NCI-H748 (cell line): Measurements from ENCODE around the gene FGF4.

Source experiments
- DNase-seq: peaks from one replicate; lab custom pipeline; 2025; ENCODE audit not compliant: unreplicated experiment; lab: John Stamatoyannopoulos, UW

The FGF4 gene

DNA sequence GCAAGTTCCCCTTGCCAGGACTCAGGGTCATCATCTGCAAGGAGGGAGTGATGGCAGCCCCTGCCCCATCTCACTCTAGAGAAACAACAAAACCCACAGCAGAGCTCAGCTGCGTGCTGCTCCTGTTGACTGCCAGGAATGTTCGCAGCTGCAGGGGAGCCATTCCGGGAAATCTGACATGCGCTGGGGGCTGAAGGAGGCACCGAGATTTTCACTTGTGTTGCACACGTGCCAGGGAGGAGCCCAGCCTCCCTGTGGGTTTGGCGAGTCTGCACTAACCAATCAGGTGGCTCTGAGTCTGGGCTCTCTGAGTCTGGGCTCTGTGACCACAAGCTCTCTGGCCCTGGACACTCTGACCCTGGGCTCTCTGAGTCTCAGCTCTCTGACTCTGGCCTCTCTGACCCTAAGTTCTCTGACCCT is 33.5 kb upstream of the FGF4 start:
- no peak for DNase-seq

DNA sequence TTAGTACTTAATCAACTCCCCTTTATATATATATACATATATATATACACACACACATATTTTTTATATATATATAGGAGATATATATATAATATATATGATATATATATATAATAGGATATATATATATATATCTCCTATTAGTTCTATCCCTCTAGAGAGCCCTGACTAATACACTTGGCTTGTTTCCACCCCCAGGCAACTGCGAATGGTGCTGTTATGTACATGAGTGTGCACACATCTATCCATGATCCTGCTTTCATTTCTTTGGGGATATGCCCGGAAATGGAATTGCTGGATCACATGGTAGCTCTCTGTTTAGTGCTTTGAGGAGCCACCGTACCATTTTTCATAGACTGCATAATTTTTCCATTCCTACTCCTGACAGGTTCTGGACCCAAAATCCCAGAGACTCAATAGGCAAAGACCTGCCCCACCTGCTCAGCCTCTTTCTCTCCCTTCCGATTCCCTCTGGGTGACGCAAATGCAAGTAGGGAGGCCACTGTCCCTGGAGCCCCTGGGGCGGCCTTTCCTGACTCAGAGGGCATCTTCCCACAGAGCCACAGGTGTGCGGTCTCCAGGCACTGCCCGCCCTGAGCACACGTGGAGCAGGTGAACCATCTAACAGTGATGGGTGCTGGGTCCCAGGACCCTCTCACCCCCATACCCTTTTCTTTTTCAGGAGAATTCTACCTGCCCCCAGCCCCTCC is 32.1 kb upstream of the FGF4 start:
- DNase-seq, result no peak

DNA sequence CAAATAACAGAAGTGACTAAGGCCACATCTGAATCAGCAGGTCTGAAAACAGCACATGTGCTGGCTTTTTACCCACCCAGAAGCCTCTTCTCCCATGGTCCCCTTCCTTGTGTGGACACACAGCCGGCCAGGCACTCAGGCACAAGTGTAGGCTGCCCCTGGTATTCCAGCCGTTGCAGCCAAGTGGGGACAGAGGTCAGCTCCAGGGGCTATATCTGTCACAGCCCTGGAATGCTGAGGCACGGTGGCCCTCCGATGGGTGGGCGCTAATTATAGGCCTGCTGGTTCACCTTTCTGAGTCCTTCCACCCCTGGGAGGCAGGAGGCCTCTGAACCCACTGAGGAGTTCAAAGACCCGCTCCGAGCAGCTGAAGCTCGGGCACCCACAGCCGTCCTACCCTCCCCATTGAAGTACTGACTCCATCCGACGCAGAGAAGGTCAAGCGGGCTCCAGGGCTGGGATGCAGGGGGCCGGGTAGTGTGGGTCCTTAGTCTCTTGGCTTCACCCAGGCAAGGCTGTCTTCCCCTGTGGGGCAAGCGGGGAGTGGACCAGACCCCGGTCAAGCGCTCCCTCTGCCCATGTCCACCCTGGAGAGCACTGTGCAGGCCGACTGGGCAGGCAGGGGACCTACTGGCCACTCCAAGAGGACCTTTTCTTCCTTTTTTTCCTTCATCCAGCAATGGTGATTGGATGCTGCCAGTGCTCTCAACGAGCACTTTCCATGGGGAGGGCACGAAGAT is 29.8 kb upstream of the FGF4 start:
- no peak for DNase-seq

DNA sequence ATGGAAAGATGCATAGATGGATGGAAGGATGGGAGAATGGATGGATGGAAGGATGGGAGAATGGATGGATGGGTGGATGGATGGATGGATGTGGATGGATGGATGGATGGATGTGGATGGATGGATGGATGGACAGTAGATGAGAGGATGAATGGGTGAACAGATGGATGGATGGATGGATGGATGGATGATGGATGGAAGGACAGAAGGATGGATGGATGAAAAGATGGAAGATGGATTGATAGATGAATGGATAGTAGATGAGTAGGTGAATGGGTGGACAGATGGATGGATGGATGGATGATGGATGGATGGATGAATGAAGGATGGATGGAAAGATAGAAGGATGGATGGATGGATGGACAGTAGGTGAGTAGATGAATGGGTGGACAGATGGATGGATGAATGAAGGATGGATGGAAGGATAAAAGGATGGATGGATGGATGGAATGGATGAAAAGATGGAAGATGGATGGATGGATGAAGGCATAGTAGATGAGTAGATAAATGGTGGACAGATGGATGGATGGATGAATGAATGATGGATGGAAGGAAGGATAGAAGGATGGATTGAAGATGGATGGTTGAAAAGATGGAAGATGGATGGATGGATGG is 28.6 kb upstream of the FGF4 start:
- DNase-seq, result no peak

DNA sequence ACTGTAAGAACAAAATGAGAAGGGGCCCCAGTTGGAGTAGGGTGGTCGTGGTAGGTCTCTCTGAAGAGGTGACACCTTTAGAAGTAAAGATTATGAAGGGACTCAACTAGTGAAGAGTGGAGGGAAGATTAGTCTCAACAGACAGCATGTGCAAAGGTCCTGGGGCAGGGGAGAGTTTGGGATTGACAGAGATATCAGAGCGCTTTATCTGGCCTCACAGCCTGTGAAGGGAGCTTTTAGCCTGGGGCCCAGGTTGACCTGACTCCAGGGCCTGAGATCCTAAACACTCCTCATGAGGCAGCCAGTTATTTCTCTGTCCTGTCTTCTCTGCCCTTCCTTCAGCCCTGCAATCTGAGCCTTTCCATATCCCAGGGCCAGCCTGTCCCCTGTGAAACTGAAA is 27.9 kb upstream of the FGF4 start:
- DNase-seq, result no peak

DNA sequence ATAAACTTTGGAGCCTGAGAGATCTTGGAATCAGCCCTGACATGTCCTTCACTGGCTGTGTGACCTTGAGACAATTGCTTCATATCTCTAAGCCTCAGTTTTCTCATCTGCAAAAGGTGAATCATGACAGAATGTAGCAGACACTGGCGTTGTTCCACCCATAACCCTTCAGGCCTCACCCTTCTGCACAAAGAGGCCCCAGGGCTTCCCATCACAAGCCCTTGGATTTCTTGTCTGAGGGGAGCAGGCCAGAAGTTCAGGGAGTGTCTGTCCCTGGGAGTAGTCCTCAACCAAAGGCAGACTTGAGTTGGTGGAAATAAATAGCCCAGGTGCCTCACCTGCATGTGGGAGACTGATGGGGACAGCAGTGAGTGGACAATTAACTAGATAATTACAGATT is 27.4 kb upstream of the FGF4 start:
- no peak for DNase-seq

DNA sequence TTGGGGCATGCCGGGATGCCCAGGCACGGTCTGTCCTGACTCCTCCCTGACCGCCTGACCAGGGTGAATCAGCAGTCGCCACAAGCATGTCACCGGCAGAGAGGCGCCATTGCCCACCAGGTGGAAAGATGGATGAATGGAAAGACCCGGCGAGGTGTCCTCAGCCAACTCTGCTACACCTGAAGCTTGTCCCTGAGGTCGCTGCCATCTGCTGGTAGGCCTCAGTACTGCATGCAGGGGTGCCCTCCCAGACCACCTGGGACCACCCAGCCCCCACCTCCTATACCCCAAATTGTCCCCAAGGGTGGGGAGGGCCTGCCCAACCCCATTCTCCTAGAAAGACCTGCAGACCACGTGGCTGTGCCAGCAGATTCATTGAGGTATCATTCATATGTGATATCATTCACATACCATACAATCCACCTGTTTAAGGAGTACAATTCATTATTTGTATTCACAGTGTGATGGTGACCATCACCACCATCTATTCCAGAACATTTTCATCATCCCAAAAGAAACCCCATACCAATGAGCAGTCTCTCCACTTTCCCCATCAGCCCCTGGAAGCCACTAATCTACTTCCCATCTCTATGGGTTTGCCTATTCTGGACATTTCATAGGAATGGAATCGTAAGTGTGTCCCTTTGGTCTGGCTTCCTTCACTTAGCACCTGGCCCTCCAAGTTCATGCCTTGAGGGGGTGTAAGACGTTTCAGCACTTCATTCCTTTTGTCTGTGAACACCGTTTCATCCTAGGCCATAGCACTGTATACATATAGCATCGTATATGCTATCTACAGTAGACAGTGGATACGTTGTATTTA is 26.6 kb upstream of the FGF4 start:
- DNase-seq, result peak; percentile 65

DNA sequence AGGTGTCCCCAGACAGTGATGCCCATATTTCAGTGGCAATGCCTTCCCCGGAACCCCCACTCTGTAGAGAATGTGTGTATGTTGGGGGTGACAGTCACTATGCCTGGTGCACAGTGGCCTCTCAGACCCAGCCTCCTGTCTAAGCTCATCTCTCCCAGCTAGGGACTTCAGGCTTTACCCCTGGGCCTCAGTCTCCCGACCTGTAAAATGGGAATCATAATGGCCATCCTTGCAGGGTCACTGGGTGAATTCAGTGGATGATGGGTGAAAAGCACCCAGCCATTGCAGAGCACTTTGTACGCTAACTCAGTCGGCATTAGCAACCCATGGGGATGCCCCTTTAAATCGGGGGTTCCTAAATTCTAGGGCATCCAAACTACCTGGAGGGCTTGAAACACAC is 25.1 kb upstream of the FGF4 start:
- DNase-seq, result no peak

DNA sequence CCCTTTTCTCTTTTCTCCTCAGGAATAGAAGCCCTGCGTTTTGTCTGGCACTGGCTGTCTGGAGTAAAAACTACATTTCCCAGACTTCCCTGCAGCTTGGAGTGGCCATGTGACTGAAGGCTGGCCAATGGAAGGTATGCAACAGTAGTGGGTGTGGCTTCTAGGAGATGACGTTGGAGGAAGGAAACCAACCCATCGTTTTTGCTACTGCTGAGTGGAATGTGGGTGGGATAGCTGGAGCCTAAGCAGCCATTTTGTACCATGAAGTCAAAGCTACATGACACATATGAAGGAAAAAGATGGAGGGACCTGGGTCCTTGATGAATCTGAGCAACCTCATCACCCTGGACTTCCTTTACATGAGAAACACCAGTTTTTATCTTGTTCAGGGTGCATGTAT is 24.4 kb upstream of the FGF4 start:
- DNase-seq, result peak; percentile 24

DNA sequence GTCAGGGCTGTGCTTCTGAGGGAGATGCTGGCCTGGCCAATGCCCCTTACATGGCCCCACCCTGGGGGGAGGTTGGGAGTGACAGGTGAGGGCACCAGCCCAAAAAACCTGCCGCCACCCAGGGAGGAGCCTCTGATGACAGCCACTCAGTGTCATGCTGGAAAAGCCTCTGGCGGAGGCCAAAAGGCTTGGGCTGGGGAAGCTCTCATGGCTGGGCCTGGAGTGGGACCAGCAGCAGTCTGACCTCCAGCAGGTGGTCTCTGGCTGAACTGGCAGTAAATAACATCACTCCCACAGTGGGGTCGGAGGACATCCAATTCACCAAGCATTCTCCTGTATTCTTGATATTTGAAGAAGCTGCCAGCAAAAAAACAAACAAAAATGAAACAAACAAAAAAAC is 24.0 kb upstream of the FGF4 start:
- DNase-seq, result no peak

DNA sequence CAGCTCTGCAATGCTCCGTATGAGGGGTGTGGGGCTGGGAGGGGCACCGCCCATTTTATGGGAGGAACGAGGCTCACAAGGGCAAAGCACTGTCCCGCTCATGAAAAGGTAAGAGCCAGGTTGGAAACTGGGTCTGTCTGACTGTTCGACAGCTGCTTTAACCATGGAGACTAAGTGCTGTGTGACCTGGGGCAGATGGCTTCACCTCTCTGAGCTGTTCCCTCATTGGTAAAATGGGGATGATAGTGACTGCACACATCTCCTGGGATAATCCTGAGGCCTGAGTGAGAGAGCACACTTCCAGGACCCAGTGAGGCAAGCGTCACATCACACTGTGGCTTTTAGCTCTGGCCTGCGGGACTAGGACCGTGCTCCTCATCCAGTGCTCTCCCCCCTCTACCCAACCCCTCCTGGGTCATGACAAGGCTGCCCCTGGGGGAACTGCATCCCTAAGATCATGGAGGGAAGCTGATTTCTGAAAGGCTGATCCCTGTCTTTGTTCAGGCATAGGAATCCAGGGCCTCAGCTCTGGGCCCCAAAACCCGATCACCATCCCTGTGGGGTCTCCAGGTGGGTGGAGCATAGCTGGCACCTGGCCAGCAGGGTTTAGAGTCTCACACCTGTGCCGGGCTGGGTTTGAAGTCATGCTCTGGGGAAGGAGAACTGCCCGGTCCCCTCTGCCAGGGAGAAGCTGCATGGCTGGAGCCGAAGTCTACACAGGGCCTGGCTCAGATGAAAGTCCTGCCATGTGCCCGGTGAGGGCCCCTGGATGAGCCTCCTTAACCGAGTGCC is 22.8 kb upstream of the FGF4 start:
- no peak for DNase-seq

DNA sequence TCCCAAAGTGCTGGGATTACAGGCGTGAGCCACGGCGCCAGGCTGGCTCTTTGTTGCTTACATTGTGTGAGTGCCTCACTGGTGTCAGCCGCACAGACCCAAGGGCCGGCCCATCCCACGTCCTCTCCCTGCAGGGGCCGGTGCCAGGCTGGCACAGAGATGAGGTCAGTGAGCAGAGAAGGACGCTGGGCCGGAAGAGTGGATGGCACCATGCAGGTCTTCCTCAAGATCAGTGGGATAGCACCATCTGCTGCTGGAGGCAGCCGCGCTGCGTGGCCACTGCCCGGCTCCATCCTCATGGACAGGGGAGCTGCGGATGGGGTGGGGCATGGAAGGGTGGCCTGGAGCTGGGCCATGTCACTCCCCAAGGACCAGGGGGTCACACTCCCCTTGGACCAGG is 22.0 kb upstream of the FGF4 start:
- DNase-seq, result no peak

DNA sequence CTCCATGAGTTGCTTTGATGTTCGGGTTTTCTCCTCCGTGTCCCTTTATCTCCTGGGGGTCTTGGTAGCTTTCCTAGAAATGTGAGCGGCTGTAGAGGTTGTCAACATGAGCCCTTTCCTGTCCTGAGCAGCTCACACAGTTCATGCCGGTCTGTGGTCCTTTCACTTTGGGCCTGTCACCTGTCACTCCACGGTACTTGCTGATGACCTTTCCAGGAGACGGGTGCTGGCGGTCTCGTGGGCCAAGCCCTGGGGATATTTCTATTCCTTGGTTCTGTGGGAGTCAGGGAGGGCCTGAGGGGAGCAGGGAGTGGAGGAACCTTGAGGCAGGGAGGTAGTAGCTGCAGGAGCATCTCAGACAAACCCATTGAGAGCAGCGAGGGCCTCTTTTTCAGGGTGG is 20.9 kb upstream of the FGF4 start:
- no peak for DNase-seq

DNA sequence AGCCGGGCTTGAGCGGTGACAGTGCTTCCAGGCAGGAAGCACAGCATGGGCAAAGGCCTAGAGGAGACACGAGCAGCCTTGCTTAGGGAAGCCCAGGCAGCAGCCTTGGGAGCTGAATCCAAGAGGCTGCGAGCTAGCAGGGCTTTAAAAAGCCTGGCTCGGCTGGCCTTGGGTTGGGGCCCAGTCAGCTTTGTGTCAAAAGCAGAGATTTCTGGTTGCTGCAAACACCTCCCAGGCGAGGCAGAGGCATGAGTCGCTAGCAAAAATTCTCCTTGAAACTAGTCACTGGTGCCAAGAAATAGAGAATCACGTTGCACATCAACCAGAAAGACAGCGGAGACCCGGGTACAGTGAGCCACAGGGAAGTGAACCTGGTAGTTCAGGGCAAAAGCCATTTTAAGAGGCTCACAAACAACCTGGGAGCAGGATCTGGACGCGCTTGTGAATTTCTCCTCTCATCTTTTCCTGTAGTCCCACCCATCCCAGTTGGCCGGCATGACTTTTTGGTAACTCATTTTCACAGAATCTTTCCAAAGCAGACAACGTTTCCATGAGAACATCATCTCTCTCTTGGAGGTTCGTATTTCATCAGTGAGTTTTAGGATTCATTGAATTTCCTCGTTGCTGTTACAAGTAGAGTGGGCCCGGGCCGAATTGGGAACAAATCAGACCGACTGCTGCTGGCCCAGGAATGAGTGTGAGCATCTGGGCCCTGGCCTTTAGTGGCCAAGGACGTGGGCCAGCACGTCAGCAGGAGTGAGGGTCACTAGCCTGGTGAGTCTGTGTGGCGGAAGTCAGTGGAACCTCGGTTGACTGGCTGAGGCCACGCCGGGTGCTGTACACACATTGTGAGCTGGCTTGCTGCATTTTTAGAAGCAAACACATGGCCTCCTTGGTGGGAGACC is 16.4 kb upstream of the FGF4 start:
- no peak for DNase-seq

DNA sequence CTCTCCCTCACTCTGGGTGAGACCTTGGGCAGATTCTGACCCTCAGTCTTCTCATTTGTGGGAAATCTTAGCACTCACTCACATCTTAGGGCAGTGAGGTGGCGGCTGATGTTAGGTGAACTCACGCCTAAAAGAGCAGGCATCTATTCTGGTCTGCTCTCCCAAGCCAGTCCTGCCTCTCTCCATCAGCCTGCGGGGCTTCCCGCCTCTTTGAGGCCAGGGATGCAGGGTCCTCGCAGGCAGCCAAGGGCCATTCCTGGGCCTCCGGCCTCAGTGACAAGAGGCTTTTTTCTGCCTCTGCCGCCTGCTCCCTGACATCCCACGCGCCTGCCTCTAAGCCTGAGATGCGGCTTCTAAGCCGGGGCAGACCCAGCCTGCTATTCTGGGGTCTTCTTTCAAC is 13.8 kb upstream of the FGF4 start:
- DNase-seq, result no peak

DNA sequence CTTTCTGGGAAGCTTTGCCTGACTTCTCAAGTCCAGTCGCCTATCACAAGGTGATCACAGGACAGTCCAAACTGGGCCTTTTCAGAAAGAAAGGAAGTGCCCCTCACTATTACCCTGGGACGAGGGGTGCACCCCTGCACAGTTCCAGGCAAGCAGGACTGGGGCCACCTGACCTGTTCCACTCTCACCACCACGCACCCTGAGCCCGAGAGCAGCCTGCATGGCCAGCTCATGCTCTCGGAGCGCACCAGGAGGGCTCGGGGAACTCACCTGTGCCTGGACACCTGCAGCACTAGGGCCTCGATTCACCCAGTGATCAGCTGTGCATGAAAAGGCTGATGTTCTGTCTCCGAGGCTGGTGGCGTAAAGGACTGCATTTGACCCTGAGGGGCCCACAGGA is 12.8 kb upstream of the FGF4 start:
- no peak for DNase-seq

DNA sequence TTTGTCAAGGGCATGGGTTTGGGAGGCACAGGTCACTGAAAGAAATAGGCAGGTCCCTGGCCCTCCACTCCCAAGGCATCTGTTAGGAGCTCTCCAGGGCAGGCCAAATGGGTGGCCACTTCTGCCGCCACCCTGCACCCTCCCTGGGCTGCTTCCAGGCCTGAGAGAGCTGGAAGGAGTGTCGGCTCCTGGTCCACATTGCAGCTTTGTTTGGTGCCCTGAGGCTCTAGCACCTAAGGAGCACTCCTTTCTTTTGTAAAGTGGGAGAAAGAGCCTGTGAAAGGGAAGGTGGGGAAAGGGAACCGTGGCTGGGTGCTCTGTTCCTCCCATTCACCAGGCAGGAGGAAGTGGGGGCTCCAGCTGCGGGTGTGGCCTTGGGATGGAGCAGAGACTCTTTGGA is 12.3 kb upstream of the FGF4 start:
- DNase-seq, result no peak

DNA sequence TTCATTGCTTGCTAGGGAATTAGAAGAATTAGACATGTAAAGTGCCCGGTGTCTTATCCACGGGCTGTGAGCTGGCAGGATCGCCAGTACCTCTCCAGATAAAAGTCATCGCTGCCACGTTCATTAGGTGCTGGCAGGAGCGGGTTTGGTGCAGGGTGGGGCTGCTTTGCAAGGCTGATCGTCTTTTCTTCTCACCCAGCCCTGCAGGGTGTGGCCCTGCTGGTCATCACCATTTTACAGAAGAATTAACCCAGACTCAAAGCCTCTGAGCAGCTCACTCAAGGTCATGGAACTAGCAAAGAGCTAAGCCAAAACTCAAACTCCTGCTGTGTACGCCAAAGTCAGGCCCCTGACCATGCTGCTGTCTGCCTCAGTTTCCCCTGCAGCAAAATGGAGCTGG is 6.1 kb upstream of the FGF4 start:
- DNase-seq, result no peak

DNA sequence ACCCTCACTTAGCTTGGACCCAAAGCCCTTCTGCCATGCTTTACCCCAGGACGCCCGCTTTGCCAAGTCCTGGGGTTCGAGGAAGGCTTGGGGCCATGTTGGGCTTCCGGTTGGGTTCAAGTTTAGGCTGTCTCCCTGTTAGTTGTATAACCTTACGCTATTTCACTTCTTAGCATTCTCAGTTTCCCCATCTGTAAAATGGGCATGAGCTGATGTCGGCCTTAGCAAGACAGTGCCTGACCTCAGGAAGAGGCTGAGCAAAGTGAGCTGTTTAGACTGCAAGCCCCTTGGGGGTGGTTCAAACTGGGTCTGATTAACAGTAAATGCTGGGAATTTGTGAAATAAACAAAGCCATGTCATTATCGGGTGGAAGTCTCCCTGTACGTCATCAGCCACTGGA is 3.2 kb upstream of the FGF4 start:
- no peak for DNase-seq
